ENCODE results near the gene HIC2. TPM values are rescaled to one million over a fixed set of nuclear protein-coding genes. Genes with fewer than 3 reads are reported as not detected.
A peak's percentile ranks its signal among the peaks of the same experiment; 100 is the strongest.

Gene HIC2
- total and polyA plus RNA-seq, 9 of the 15 experiments (the other 6 are each of a cell fraction or from before 2014, with no cell fraction given): 1.7 to 117 (median 35.5) TPM

- TF ChIP-seq ELF2 (CRISPR knock-in tag; IDR thresholded peaks at IDR 0.05) (0 out of 2 replicates have a peak, but pooled peaks have one; percentile 13), ETS1 (conservative IDR thresholded peaks at IDR 0.05; ENCODE audit: control insufficient read depth, low read depth, low read length) (0 out of 2 replicates have a peak, but pooled peaks have one; percentile 22), RBM39 (optimal IDR thresholded peaks at IDR 0.05; ENCODE audit: low read depth, low read length) (peak; percentile 85), FOXA3 (CRISPR knock-in tag; conservative IDR thresholded peaks at IDR 0.05 in 1 of 2, IDR thresholded peaks at IDR 0.05 in 1 of 2) (0 out of 4 replicates have a peak, but pooled peaks of 1 of the 2 experiments have one; percentile 9), EP300 (IDR thresholded peaks at IDR 0.05; ENCODE audit: low read length) (no peak), ELF4 (CRISPR knock-in tag; IDR thresholded peaks at IDR 0.05) (no peak), RBBP5 (IDR thresholded peaks at IDR 0.05; ENCODE audit: borderline replicate concordance, insufficient read depth, low read length, poor library complexity, severe bottlenecking) (no peak), KDM5B (IDR thresholded peaks at IDR 0.05; ENCODE audit: insufficient replicate concordance, low read depth, low read length) (no peak), ZNF785 (CRISPR knock-in tag; IDR thresholded peaks at IDR 0.05) (no peak), KLF13 (tag; IDR thresholded peaks at IDR 0.05; ENCODE audit: borderline replicate concordance, low read depth) (0 out of 2 replicates have a peak, but pooled peaks have one; percentile 29), CHD4 (IDR thresholded peaks at IDR 0.05; ENCODE audit: insufficient read depth, insufficient replicate concordance, low read depth, low read length, poor library complexity, severe bottlenecking) (no peak), ILK (tag; IDR thresholded peaks at IDR 0.05; ENCODE audit: borderline replicate concordance, low read depth) (no peak), POLR2B (IDR thresholded peaks at IDR 0.05; ENCODE audit: low read depth, partially characterized antibody) (peak; percentile 57), MEF2D (tag; conservative IDR thresholded peaks at IDR 0.05; ENCODE audit: low read depth) (no peak), SFPQ (IDR thresholded peaks at IDR 0.05; ENCODE audit: low read depth, low read length) (no peak), NCOA2 (IDR thresholded peaks at IDR 0.05; ENCODE audit: partially characterized antibody in 2 of 2) (no peak), HNRNPLL (IDR thresholded peaks at IDR 0.05; ENCODE audit: low read depth, low read length, poor library complexity, severe bottlenecking) (peak; percentile 8), PHTF2 (CRISPR knock-in tag; IDR thresholded peaks at IDR 0.05) (0 out of 2 replicates have a peak, but pooled peaks have one; percentile 58), RFX5 (IDR thresholded peaks at IDR 0.05; ENCODE audit: low read depth, low read length) (no peak), ZBTB33 (CRISPR knock-in tag; IDR thresholded peaks at IDR 0.05) (peak; percentile 67; the same call in 1 of the 2 replicates)
Observed at GRCh38 chr22:21448627-21449416, 31.7 kb downstream of the HIC2 start (continued).

All from K562 (cell line).